HepG2 (cell line): Measurements from ENCODE around the gene ZDHHC18. TPM values are rescaled to one million over a fixed set of nuclear protein-coding genes. Genes with fewer than 3 reads are reported as not detected.

ENCODE experiments used
- ATF7 ChIP-seq, 2 experiments: fragments of 450-650 bp in 1 of 2; sonication (generic) in 1 of 2; formaldehyde crosslinking in 1 of 2; IDR thresholded peaks; 2 replicates each; pipeline versions ENCODE4 v1.4.0 to v1.6.1; 2016 to 2020; ENCODE audit warnings: antibody characterized with exemption in 1 of 2, mild to moderate bottlenecking in 1 of 2, missing genetic modification reagents in 1 of 2
- CEBPG ChIP-seq: IDR thresholded peaks from 2 replicates; pipeline ENCODE4 v1.6.1; 2016
- DNMT3B ChIP-seq: conservative IDR thresholded peaks from 2 replicates; pipeline ENCODE4 v1.6.1; 2016; ENCODE audit warnings: missing biosample characterization, control low read depth
- FIP1L1 ChIP-seq: fragments of 200-400 bp; formaldehyde crosslinking; IDR thresholded peaks from 2 replicates; pipeline ENCODE4 v1.6.1; 2018; ENCODE audit warnings: low read depth, mild to moderate bottlenecking, low read length, moderate library complexity, borderline replicate concordance; ENCODE audit not compliant: insufficient read depth
- GABPA ChIP-seq, 2 experiments: IDR thresholded peaks; 2 replicates each; pipeline ENCODE4 v1.6.1; 2011 to 2016; ENCODE audit warnings: low read depth in 2 of 2, low read length in 1 of 2, missing biosample characterization in 1 of 2, missing genetic modification characterization in 1 of 2
- GABPB1 ChIP-seq: IDR thresholded peaks from 2 replicates; pipeline ENCODE4 v1.6.1; 2016; ENCODE audit warnings: mild to moderate bottlenecking, missing genetic modification reagents, moderate library complexity, missing compliant biosample characterization
- JARID2 ChIP-seq: sonication (generic); formaldehyde crosslinking; IDR thresholded peaks from 2 replicates; pipeline ENCODE4 v1.8.1; 2023; ENCODE audit warnings: missing genetic modification reagents, inconsistent platforms; ENCODE audit not compliant: insufficient replicate concordance
- KDM6A ChIP-seq: IDR thresholded peaks from 2 replicates; pipeline ENCODE4 v1.6.1; 2016; ENCODE audit warnings: low read depth
- PHF20 ChIP-seq: sonication (generic); formaldehyde crosslinking; IDR thresholded peaks from 2 replicates; pipeline ENCODE4 v1.5.0; 2020; ENCODE audit warnings: mild to moderate bottlenecking, missing genetic modification reagents
- POLR2A ChIP-seq, 2 experiments: IDR thresholded peaks; 2 replicates each; pipeline ENCODE4 v1.6.1; 2011; ENCODE audit warnings: low read depth in 2 of 2, low read length in 2 of 2, mild to moderate bottlenecking in 1 of 2, moderate library complexity in 1 of 2; ENCODE audit not compliant: insufficient read depth in 1 of 2
- REXO4 ChIP-seq: sonication (generic); formaldehyde crosslinking; IDR thresholded peaks from 2 replicates; pipeline ENCODE4 v1.8.0; 2022; ENCODE audit warnings: missing genetic modification reagents, mild to moderate bottlenecking, borderline replicate concordance
- RFXANK ChIP-seq: IDR thresholded peaks from 2 replicates; pipeline ENCODE4 v1.6.1; 2016
- SCMH1 ChIP-seq: sonication (generic); formaldehyde crosslinking; IDR thresholded peaks from 2 replicates; pipeline ENCODE4 v1.9.0; 2021; ENCODE audit warnings: missing genetic modification reagents, mild to moderate bottlenecking, borderline replicate concordance
- TBL1XR1 ChIP-seq: fragments of 150-350 bp; IDR thresholded peaks from 2 replicates; pipeline ENCODE4 v1.6.1; 2014; ENCODE audit warnings: borderline replicate concordance, low read length; ENCODE audit not compliant: partially characterized antibody
- THYN1 ChIP-seq: sonication (generic); formaldehyde crosslinking; IDR thresholded peaks from 2 replicates; pipeline ENCODE4 v1.8.1; 2023; ENCODE audit warnings: low read depth, mild to moderate bottlenecking, moderate library complexity, missing genetic modification reagents, borderline replicate concordance
- ZMAT3 ChIP-seq: sonication (generic); formaldehyde crosslinking; conservative IDR thresholded peaks from 2 replicates; pipeline ENCODE4 v1.7.0; 2021; ENCODE audit warnings: missing genetic modification reagents
- ZNF160 ChIP-seq: sonication (generic); formaldehyde crosslinking; IDR thresholded peaks from 2 replicates; pipeline ENCODE4 v1.8.0; 2022; ENCODE audit warnings: mild to moderate bottlenecking, inconsistent platforms, missing genetic modification reagents
- ZNF354B ChIP-seq: sonication (generic); formaldehyde crosslinking; IDR thresholded peaks from 2 replicates; pipeline ENCODE4 v1.8.0; 2022; ENCODE audit warnings: mild to moderate bottlenecking, missing genetic modification reagents
- ZNF558 ChIP-seq: sonication (generic); formaldehyde crosslinking; IDR thresholded peaks from 2 replicates; pipeline ENCODE4 v1.9.0; 2022; ENCODE audit warnings: mild to moderate bottlenecking, missing genetic modification reagents, borderline replicate concordance
- ZNF564 ChIP-seq: sonication (generic); formaldehyde crosslinking; IDR thresholded peaks from 2 replicates; pipeline ENCODE4 v1.8.1; 2023; ENCODE audit warnings: mild to moderate bottlenecking, missing genetic modification reagents
- ZNF883 ChIP-seq: sonication (generic); formaldehyde crosslinking; IDR thresholded peaks from 2 replicates; pipeline ENCODE4 v1.5.1; 2020; ENCODE audit warnings: mild to moderate bottlenecking, missing genetic modification reagents; ENCODE audit errors: not compliant biosample characterization
- polyA plus RNA-seq, 8 experiments: library from polyadenylated mRNA; depleted of rRNA in 3 of 8; stranded (reverse) in 7 of 8; unstranded in 1 of 8; fragments of >200 nt; fragmentation: Illumina TruSeq in 4 of 8; extraction: Trizol in 4 of 8; gene quantifications; 2 replicates each; pipeline versions ENCODE4 v1.2.1 to v1.2.3, GENCODE V29; 2011 to 2016; ENCODE audit warnings: low read depth in 4 of 8, missing spikeins in 1 of 8, mixed read lengths in 1 of 8; ENCODE audit not compliant: insufficient read depth in 1 of 8
- total RNA-seq, 5 experiments: library from RNA; depleted of rRNA; stranded (reverse); fragments of >200 nt; fragmentation: Illumina TruSeq; extraction: Trizol; gene quantifications; 2 replicates each; pipeline ENCODE4 v1.2.3, GENCODE V29; 2016; ENCODE audit warnings: low read depth in 1 of 5
- TF ChIP-seq, protein P1 (sequence below): sonication (generic); formaldehyde crosslinking; IDR thresholded peaks from 2 replicates; pipeline ENCODE4 v1.4.0; 2020; ENCODE audit warnings: mild to moderate bottlenecking, missing genetic modification reagents
- TF ChIP-seq, protein P2 (sequence below): sonication (generic); formaldehyde crosslinking; IDR thresholded peaks from 2 replicates; pipeline ENCODE4 v1.4.0; 2020; ENCODE audit warnings: missing genetic modification reagents
- TF ChIP-seq, protein P3 (sequence below): sonication (generic); formaldehyde crosslinking; IDR thresholded peaks from 2 replicates; pipeline ENCODE4 v1.9.0; 2021; ENCODE audit warnings: missing genetic modification reagents, borderline replicate concordance

The ZDHHC18 gene
- total and polyA plus RNA-seq, 2 of the 13 experiments (the other 11 are each of a cell fraction or from before 2014, with no cell fraction given), result 13.2 to 35.3 TPM

DNA sequence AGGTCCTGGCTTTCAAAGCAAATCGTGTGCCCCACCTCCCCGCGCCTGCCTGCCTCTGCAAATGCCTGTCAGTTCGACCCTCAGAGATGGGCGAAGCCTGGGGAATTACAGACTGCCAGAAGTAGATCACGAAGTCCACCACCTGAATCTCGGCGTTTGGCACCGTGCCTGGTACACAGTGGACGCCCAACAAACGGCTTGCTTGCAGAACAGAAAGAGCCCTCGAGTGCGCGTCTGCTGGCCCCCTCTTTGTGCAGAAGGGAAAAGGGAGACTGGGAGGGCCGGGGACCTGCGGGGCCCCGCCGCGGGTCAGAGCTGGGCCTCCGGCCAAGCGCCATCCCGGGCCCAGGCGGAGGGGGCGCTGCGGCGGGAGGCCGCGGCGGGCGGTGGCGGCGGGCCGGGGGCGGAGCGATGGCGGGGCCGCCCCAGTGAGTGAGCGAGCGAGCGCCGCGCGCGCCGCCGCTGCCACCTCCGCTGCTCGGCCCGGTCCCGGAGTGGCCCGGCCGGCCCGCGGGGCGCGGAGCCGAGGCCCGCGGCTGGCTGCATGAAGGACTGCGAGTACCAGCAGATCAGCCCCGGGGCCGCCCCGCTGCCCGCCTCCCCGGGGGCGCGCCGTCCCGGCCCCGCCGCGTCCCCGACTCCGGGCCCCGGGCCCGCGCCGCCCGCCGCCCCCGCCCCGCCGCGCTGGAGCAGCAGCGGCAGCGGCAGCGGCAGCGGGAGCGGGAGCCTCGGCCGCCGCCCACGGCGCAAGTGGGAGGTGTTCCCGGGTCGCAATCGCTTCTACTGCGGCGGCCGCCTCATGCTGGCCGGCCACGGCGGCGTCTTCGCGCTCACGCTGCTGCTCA is at the start of gene ZDHHC18 (continued):
- TF ChIP-seq JARID2 (CRISPR knock-in tag) (no peak), ZMAT3 (0 out of 2 replicates have a peak, but pooled peaks have one; percentile 15), POLR2A (IDR thresholded peaks at IDR 0.05; ENCODE audit: insufficient read depth in 1 of 2, low read depth in 2 of 2, low read length in 2 of 2) (peak in 1 of 2 experiments; percentile 56; a peak in 1 of 4 replicates), PHF20 (no peak), REXO4 (CRISPR knock-in tag) (no peak), ZNF558 (CRISPR knock-in tag) (no peak), DNMT3B (CRISPR knock-in tag) (no peak), ZNF883 (CRISPR knock-in tag) (no peak), TBL1XR1 (no peak), FIP1L1 (no peak), ZNF160 (CRISPR knock-in tag) (no peak), GABPA (IDR thresholded peaks at IDR 0.05; ENCODE audit: low read depth, low read length) (no peak), GABPA (CRISPR knock-in tag; IDR thresholded peaks at IDR 0.05; ENCODE audit: low read depth) (no peak), ZNF354B (no peak), ZNF564 (CRISPR knock-in tag) (no peak), GABPB1 (peak; percentile 12; the same call in 1 of the 2 replicates), RFXANK (CRISPR knock-in tag) (no peak), THYN1 (no peak), KDM6A (no peak), ATF7 (IDR thresholded peaks at IDR 0.05) (no peak), ATF7 (CRISPR knock-in tag; IDR thresholded peaks at IDR 0.05) (no peak), CEBPG (no peak), SCMH1 (CRISPR knock-in tag) (no peak)
- TF ChIP-seq, protein P1, sequence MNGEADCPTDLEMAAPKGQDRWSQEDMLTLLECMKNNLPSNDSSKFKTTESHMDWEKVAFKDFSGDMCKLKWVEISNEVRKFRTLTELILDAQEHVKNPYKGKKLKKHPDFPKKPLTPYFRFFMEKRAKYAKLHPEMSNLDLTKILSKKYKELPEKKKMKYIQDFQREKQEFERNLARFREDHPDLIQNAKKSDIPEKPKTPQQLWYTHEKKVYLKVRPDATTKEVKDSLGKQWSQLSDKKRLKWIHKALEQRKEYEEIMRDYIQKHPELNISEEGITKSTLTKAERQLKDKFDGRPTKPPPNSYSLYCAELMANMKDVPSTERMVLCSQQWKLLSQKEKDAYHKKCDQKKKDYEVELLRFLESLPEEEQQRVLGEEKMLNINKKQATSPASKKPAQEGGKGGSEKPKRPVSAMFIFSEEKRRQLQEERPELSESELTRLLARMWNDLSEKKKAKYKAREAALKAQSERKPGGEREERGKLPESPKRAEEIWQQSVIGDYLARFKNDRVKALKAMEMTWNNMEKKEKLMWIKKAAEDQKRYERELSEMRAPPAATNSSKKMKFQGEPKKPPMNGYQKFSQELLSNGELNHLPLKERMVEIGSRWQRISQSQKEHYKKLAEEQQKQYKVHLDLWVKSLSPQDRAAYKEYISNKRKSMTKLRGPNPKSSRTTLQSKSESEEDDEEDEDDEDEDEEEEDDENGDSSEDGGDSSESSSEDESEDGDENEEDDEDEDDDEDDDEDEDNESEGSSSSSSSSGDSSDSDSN (CRISPR knock-in tag), result peak; percentile 67
- TF ChIP-seq, protein P2, sequence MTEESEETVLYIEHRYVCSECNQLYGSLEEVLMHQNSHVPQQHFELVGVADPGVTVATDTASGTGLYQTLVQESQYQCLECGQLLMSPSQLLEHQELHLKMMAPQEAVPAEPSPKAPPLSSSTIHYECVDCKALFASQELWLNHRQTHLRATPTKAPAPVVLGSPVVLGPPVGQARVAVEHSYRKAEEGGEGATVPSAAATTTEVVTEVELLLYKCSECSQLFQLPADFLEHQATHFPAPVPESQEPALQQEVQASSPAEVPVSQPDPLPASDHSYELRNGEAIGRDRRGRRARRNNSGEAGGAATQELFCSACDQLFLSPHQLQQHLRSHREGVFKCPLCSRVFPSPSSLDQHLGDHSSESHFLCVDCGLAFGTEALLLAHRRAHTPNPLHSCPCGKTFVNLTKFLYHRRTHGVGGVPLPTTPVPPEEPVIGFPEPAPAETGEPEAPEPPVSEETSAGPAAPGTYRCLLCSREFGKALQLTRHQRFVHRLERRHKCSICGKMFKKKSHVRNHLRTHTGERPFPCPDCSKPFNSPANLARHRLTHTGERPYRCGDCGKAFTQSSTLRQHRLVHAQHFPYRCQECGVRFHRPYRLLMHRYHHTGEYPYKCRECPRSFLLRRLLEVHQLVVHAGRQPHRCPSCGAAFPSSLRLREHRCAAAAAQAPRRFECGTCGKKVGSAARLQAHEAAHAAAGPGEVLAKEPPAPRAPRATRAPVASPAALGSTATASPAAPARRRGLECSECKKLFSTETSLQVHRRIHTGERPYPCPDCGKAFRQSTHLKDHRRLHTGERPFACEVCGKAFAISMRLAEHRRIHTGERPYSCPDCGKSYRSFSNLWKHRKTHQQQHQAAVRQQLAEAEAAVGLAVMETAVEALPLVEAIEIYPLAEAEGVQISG (CRISPR knock-in tag), result peak; percentile 94
- TF ChIP-seq, protein P3, sequence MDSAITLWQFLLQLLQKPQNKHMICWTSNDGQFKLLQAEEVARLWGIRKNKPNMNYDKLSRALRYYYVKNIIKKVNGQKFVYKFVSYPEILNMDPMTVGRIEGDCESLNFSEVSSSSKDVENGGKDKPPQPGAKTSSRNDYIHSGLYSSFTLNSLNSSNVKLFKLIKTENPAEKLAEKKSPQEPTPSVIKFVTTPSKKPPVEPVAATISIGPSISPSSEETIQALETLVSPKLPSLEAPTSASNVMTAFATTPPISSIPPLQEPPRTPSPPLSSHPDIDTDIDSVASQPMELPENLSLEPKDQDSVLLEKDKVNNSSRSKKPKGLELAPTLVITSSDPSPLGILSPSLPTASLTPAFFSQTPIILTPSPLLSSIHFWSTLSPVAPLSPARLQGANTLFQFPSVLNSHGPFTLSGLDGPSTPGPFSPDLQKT, result no peak
